ENCODE results near the gene PP2D1.

DNA sequence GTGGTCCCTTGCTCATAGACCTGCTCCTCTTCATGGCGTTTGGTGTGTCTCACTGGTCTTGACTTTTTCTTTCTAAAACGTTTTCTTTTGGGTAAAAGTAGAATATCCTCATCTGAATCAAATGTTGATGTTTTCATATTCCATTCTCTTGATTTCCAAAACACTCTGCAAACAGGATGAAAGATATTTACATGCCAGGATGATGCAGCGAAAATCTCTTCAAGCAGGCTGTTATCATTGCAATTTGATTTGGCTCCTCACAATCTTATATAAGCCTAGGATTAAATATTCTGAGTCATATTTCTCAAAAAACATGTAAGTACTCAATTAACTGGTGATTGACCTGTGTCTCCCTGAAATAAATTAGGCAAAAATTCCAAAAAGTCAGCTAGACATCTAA is 10.1 kb downstream of the PP2D1 start:
- TF ChIP-seq POLR2A (IDR thresholded peaks at IDR 0.05), result no peak
- TF ChIP-seq CTCF (IDR thresholded peaks at IDR 0.05), result no peak

All from tibial nerve (tissue), 3 donors.